Hematopoietic multipotent progenitor cell treated with erythropoietin and hydrocortisone succinate and interleukin-3 and kit ligand, for 4 days (in vitro differentiated cells): ENCODE results near the gene TRIM39.

ENCODE experiments used
- DNase-seq: peaks from one replicate; pipeline ENCODE4 v3.0.0-alpha.2; 2015

The TRIM39 gene

DNA sequence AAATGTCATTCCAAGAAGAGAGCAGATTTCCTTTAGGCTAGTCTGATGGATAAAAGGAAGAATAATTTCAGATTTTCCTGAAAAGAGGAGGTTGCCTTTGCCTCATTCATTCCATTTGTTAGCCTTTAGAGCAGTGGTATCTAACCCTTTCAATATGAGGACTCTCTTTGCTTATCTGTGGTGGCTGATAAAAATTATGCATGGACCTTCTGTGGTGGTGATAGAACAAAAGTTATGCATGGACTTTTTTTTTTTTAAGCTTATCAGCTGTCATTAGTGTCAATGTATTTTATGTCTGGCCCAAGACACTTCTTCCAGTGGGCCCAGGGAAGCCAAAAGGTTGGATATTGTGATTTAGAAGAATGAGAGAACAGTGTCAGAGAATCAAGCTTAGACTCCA, 1.7 kb downstream of the TRIM39 start:
- peak; percentile 13 for DNase-seq

- no peak for DNase-seq
Observed at GRCh38 chr6:30329331-30329730, 2.6 kb downstream of the TRIM39 start.

DNA sequence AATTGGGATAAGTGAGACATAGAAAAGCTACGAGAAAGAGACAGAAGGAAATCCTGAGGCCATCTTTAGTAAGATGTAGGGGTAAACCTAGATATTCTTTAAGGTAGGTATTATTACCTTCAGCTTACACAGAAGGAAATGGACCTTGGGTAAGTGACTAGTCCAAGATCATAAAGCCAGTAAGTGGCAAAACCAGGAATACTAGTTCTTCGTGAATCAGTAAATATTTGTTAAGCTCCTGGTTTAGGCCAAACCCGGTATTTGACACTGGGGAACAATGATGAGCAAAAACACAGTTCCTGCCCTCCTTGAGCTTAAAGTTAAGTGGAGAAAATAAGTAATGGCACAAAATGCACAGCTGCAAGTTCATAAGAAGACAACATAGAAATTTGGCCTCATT, 5.3 kb downstream of the TRIM39 start:
- DNase-seq: no peak

DNA sequence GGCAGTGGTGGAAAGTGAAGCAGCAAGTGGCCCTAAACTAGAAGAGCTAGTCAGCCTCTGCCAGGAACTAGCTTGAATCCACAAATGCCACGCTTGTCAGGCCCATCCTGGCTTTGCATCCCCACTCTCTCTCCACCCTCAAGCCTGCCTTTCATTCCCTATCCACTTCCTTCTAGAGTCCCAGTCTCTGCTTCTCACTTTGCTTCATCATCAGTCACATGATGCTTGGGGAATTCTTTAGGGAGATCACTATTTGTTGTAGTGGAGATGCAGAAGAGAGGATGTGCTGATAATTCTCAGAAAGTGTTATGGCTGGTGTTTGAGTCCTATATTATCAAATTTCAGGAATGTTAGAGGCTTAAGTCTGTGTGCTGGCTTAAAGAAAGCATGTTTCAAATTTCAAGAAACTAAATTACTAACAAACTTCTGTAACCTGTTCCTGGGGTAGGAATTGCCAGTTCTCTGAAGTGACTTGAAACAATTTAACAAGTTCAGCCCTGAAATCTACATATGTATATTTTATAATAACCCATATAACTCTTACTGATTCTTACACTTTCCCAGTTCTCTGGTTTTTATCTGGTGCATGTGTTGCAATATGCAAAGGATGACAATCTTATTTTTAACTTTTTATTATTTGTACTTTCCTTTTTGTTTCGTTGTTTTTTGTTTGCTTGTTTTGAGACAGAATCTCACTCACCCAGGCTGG, 7.5 kb downstream of the TRIM39 start:
- no peak for DNase-seq

GRCh38 chr6:30340589-30341054, 13.9 kb downstream of the TRIM39 start:
- DNase-seq: no peak

- DNase-seq: no peak
Observed at GRCh38 chr6:30341218-30341617, 14.5 kb downstream of the TRIM39 start.

GRCh38 chr6:30341728-30342127, 15.0 kb downstream of the TRIM39 start:
- DNase-seq: no peak

DNA sequence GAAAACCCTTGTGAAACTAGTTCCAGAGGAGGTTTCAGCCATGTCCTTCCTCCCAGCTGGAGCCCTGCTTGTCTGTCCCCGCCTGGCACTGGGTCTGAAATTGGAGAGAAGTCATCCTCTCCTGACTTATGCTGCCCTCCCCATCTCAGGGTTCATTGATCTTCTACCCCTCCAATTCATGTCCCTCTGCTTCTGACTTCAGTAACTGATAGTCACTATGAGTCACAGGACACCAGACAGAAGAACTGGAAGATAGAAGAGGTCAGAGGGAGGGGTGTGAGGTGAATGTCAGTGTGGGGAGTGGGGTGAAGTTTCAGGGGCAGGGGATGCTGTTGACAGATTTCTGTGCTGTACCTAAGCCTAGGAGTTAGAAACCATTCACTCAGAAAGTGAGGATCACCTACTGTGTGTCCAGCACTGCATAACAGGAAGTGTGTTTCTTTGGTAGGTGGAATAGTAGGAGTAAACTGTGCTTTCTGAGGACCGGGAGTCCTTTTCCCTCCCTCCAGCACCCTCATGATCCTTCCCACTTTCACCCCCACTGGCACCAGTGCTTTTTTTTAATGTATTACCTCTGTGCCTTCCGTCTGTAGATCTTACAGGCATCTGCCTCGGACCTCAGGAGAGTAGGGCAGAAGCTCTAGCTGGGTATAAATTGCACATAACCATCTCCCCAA, 17.6 kb downstream of the TRIM39 start:
- DNase-seq: no peak

GRCh38 chr6:30344868-30345671, 18.3 kb downstream of the TRIM39 start, which contains the start of gene RPP21:
TSS of gene RPP21 (plus strand) at chr6:30345156. CDS start at chr6:30345172, 16 bp downstream.
- DNase-seq: peak; percentile 92

DNA sequence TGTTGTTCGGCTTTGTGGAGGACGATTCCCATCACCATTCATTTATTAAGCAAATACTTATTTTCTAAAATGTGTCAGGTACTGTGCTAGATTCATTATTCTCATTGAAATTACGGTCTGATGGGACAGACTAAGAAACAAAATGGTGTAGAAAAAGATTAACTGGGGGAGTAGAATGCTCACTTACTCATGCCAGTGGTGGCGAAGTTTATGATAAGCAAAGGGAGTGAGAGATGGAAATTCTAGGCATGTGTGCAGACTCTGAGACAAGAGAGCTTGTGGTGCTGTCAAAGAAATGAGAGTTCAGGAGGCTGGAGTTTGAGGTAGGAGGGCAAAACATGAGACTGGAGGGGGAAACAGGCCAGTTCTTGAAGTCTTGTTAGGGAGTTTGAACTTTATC, 19.1 kb downstream of the TRIM39 start:
- DNase-seq: peak; percentile 12

GRCh38 chr6:30348957-30349356, 22.2 kb downstream of the TRIM39 start:
- DNase-seq: no peak

DNA sequence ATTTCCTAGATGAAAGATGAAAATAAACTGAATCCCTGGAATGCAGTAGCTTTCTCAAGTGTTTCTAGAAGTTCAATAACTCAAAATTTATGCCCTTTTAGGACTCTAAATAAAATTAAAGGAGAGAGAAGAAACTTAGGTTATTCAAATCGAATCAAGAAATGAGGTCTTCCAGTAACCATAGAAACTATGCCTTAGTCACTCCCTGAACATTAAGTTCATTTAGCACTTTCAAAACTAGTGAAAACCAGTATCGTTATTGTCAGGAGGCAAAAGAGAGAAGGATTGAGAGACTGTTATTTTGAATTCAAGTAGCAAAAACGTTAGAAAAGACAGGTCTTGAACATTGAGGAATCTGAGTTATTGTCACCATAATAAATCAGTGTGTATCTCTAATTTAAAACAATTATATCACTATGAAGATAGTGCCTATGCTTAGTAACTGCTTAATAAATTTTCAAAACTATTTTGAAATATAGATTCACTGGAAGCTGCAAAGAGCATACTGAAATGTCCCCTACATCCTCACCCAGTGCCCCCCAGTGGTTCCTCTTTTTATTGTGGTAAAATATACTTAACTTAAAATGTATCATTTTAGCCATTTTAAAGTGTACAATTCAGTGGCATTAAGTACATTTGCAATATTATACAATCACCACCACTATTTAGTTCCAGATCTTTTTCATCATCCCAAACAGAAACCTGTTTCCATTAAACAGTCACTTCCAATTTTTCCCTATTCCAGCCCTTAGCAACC, 22.9 kb downstream of the TRIM39 start:
- peak; percentile 48 for DNase-seq

- peak; percentile 16 for DNase-seq
Observed at GRCh38 chr6:30350524-30350923, 23.8 kb downstream of the TRIM39 start.

DNA sequence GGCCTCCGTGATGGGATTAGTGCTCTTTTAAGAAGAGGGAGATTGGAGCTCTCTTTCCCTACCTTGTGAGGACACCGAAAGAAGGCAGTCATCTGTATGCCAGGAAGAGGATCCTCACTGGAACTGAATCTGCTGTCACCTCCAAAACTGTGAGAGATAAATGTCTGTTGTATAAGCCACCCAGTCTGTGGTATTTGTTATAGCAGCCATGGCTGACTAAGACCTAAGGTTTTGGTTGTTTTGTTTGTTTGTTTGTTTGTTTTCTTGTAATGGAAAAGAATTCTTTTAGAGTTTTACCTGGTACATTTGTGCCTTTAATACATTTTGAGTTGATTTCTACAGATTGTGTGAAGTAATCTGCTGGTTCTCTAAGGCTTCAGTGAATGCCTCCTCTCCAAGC, 25.8 kb downstream of the TRIM39 start:
- DNase-seq: no peak

DNA sequence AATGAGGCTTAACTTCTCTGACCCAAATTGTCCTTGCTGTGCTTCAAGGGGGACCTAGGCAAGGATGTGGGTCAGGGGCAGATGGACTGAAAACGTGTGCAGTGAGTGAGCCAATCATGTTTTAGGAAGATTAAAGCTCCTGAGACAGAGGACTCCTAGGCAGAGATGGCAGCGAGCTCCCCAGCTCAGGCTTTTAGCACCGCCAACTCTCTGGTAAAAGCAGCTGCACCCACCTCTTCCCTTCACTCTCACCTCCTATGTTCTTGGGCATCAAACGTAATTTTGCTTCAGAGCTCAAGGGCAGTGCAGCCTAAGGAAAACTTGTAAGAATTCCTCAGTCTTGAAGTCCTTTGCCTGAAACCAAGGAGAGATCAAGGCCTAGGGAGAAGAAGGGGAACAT, 28.6 kb downstream of the TRIM39 start:
- no peak for DNase-seq

DNA sequence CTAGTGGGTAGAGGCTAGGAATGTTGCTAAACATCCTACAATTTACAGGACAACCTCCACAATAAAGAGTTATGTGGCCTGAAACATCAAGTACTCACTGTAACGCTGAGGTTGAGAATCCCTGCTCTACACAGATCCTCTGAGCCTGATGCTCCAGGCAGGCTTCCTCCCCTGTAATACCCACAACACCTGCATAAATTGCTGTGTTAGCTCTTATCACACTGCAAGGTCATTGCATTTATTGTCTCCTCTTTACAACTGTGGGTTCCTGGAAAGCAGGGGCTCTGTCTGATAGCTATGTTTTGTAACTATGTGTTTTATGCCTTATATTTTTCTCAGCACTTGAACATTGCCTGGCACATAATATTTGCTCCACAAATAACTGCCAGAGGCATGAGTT, 29.8 kb downstream of the TRIM39 start:
- no peak for DNase-seq

DNA sequence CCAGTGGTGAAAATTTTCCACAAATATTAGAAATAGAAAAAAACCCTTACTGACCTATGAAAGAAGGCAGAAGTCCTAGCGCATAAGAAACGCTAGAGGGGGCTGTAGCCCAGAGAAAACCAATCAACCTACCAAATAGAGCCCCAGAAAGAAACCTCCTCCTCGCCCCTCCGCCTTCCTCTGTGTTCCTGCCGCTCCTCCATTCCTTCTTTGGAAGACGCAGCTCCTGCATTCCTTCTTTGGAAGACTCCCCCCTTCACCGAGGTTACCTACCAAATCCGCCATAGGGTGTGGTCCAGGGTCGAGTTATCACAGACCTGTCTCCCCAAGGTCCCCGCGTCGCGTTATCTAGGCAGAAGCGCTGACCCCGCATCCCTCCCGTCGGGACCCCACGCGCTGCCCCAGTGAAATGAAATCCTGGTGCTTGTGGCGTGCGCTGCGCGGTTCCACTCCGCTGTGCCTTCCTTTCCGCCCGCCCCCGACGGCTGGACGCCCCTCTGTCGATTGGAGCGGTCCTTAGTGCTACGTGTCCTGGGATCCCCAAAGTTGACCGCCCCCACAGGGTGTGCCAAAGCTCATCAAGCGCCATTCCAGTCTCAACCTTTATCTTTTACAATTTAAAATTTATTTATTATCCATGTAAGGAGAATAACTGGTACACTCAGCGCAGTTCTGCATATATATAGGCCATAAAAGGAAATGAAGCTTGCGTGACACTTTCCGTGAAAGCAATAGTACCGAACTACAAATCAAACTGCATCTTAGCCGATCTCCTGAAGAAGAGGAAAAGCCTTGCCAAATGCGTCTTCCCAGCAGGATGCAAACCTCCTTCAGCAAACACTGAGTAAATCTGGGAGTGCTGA, 31.2 kb downstream of the TRIM39 start:
- DNase-seq: peak; percentile 83

GRCh38 chr6:30359276-30359675, 32.5 kb downstream of the TRIM39 start:
- no peak for DNase-seq

DNA sequence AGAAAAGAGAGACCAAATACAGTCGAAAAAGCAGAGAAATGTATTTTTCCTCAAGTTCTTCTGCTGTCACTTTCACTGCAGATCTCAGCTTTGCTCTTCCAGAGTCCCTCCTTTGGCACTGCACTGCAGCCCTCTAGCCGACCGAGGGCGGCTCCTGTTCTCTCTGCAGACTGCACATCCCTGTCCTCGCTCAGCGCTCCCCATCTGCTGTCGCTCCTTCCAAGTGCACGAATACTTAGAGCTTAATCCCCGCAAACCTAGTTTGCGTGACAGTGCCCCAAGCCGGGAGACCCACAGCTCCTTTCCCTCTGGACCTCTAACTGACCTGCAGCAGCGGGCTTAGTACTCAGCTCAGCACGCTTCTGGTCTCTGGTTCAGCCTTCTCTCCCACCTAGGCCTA, 33.4 kb downstream of the TRIM39 start:
- DNase-seq: no peak

GRCh38 chr6:30361661-30362060, 34.9 kb downstream of the TRIM39 start:
- DNase-seq: no peak

GRCh38 chr6:30363459-30363858, 36.7 kb downstream of the TRIM39 start:
- no peak for DNase-seq

DNA sequence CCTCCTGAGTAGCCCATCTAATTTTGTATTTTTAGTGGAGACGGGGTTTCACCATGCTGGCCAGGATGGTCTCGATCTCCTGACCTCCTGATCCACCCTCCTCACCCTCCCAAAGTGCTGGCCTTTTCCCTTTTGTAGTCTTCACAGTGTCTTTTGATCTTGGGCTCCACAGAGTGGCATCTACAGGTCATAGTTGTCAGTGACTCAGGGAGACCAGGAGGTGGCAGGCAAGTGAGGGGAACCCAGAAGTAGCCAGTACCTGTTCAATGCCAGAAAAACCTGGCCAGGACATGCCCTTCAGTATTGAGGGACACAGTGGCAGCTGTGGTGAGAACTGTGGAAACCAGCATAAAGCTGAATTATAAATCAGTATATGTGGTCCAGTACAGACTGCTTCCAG, 37.9 kb downstream of the TRIM39 start:
- DNase-seq: peak; percentile 30
